NOMO-1 treated with DMSO at 0.1 percent for 48 hours (cell line): ENCODE measurements around the gene PRRG2.
"Not testable (repeated sequence)": the region's sequence is repeated elsewhere in the genome, so short reads cannot be mapped to it uniquely, and the experiment has no call there.

Source experiments
- DNase-seq: peaks from one replicate; lab custom pipeline; 2025; ENCODE audit not compliant: unreplicated experiment; lab: John Stamatoyannopoulos, UW

PRRG2 gene

DNA sequence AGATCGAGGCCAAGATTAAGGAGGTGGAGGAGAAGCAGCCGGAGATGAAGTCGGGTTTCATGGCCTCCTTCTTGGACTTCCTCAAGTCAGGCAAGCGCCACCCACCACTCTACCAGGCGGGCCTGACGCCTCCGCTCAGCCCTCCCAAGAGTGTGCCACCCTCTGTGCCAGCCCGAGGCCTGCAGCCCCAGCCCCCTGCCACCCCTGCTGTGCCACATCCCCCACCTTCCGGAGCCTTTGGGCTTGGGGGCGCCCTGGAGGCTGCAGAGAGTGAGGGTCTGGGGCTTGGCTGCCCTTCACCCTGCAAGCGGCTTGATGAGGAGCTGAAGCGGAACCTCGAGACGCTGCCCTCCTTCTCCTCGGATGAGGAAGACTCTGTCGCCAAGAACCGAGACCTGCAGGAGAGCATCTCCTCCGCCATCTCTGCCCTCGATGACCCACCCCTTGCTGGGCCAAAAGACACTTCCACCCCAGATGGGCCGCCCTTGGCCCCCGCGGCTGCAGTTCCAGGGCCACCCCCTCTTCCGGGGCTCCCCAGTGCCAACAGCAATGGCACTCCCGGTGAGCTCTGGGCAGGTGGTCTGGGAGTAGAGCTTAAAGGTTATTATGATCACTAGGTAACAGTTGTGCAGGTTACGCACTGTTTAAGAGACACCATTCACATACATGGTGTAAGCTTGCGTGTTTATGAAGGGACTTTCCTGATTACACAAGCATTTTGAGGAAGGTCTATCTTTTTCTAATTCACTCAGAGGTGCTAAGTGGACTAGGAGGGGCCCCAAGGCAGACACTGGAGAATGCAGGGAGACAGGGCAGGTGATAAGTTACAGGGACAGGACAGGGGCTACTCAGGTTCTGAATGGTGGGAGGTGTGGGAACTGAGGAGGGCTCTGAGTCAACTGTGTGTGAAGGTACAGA, 18.5 kb downstream of the PRRG2 start:
- DNase-seq: no peak

DNA sequence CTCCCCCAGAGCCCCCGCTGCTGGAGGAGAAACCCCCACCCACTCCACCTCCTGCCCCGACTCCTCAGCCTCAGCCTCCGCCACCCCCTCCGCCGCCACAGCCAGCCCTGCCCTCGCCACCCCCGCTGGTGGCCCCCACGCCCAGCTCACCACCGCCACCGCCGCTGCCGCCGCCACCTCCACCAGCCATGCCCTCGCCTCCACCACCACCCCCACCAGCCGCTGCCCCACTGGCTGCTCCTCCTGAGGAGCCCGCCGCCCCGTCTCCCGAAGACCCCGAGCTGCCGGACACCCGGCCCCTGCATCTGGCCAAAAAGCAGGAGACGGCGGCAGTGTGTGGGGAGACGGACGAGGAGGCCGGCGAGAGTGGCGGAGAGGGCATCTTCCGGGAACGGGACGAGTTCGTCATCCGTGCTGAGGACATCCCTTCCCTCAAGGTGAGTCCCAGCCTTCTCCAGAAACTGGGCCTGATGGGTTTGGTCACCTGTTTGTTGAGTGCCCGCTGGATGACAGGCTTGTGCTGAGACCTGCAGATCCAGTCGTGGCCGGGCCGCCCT, 20.4 kb downstream of the PRRG2 start:
- DNase-seq: no peak

DNA sequence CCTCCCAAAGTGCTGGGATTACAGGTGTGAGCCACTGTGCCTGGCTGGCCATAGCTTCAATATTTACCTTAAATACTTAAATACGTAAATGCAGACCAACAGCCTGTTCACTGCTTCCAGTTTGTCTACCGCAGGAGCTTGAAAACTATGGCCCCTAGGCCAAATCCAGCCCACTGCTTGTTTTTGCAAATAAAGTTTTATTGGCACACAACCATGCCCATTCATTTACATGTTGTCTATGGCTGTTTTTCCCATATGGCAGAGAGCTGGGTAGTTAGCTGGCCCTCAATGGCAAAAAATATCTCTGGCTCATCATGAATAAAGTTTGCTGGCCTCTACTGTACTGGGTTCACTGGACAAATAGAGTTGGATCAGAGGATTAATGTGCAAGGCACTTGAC, 21.7 kb downstream of the PRRG2 start:
- DNase-seq: no peak

DNA sequence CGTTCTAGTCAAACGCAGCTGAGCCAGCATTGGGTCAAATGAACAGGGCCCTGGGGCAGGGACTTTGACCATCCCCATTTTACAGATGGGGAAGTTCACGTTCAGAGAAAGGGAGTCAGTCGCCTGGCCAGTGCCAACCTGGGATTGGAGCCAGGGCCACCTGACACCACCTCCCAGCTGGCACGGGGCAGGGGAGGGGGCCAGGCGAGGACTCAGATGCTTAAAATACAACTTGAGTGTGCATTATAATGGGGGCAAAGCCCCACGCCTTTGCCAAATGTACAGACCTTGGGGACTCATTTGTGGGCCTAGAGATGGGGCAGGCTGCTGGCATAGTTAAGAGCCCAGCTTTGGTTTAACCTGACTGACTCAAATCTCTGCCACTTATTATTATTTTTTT, 24.5 kb downstream of the PRRG2 start:
- DNase-seq: no peak

DNA sequence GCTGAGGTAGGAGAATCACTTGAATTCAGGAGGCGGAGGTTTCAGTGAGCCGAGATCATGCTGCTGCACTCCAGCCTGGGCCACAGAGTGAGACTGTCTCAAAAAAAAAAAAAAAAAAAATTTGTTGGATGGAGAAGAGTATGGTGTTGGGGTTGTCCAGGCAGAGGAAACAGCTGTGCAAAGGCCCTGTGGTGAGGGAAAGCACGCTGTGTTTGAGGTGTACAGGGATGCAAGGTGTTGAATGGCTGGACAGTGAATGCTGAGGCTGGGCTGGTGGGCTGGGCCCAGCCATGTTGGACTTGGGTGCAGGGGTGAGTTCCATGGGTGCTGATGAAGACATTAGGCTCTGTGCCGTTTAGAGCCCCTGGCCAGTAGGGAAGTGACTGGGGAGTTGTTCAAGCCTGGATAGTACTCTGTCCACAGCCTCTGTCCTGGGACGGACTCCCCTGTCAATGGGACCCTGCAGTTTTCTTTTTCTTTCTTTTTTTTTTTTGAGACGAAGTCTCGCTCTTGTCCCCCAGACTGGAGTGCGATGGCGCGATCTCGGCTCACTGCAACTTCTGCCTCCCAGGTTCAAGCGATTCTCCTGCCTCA, 28.5 kb downstream of the PRRG2 start:
- DNase-seq: no peak

DNA sequence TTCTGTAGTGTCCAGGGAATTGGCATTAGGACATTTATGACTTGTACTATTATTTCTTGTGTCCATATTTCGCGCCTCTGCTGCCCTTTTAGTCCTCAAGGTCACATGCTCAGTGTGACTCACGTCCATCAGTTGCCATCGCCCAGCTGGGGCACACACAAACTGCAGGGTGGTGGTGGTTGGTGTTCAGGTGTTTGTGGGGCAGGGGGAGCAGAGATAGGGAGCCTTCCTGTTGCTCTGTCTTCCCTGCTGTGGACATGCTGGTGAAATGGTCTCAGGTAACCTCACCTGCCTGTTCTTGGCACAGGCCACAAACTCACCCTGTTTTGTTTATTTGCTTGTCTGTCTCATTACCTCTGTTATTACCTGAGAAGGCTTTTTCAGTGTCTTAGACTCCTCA, 32.3 kb downstream of the PRRG2 start:
- no peak for DNase-seq

DNA sequence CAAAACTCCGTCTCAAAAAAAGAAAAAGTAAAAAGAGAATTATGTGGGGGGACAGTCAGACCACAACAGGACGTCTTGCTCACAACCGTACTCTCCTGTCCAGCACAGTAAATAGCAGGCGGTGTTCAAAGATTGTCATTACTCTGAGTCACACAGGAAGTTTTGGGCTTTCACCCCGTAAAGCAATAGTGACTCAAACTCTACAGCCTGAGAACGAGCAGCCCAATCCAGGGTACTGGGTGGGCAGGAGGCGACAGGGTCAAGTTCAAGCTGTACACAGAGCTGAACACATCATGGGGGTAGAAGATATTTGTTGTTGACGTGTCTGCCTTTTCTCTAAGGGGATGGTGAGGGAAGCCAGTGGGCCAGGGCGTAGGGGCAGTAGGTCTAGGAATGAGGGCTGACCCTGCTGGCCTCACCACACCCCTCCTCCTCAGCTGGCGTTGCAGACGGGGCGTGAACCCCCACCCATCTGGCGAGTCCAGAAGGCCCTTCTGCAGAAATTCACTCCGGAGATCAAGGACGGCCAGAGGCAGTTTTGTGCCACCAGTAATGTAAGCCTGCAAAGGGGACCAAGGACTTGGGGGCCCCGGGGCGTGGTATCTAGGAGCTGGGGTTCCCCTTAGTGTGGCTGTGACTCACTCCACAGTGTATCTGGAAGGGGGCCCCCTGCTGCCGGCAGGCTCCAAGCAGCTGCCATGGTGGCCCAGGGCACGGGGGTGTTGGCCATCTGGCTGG, 33.1 kb downstream of the PRRG2 start:
- DNase-seq: no peak

DNA sequence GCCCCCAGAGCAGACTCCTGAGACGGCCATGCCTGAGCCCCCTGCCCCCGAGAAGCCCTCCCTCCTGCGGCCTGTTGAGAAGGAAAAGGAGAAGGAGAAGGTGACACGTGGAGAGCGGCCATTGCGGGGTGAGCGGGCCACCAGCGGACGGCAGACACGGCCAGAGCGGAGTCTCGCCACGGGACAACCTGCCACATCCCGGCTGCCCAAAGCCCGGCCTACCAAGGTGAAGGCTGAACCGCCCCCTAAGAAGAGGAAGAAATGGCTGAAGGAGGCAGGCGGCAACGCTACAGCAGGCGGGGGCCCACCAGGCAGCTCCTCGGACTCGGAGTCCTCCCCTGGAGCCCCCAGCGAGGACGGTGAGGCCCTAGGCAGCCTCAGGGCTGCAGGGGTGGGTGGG, 34.7 kb downstream of the PRRG2 start:
- no peak for DNase-seq

DNA sequence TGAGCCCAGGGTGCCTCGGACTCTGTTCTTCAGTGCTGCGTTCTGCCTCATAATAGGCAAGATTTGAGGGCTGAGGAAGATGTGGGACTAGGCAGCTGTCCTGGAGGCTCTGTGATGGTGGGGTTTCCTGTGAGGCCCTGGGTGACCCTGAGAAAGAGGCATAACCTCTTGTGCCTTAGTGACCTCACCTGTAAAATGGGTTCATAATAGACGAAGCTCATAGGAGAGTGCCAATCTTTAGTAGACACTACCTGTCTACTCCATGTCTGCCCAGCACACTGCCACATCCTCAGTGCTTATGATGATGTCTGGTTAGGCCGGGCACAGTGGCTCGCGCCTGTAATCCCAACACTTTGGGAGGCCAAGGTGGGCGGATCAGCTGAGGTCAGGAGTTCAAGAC, 35.4 kb downstream of the PRRG2 start:
- no peak for DNase-seq

DNA sequence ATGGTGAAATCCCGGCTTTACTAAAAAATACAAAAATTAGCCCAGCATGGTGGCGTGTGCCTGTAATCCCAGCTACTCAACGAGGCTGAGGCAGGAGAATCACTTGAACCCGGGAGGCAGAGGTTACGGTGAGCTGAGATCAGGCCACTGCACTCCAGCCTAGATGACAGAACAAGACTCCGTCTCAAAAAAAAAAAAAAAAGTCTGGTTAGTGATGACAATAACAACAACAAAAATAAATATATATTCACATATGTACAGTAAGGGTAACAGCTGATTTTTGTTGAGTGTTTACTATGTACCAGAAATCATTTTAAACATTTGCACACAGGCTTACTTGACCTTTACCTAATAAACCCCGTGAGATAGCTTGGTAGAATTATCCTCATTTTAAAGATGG, 35.8 kb downstream of the PRRG2 start:
- DNase-seq: no peak

DNA sequence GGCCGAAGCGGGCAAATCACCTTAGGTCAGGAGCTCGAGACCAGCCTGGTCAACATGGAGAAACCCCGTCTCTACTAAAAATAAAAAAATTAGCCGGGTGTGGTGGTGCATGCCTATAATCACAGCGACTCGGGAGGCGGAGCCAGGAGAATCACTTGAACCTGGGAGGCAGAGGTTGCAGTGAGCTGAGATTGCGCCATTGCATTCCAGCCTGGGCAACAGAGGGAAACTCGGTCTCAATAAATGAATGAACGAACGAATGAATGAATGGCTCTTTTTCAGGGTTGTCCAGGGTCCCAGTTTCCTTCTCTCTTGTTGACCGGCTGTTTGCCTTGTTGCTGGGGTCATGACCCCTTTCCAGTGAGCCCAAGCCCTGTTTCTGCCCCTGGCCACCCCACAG, 36.7 kb downstream of the PRRG2 start:
- DNase-seq: not testable (repeated sequence)

DNA sequence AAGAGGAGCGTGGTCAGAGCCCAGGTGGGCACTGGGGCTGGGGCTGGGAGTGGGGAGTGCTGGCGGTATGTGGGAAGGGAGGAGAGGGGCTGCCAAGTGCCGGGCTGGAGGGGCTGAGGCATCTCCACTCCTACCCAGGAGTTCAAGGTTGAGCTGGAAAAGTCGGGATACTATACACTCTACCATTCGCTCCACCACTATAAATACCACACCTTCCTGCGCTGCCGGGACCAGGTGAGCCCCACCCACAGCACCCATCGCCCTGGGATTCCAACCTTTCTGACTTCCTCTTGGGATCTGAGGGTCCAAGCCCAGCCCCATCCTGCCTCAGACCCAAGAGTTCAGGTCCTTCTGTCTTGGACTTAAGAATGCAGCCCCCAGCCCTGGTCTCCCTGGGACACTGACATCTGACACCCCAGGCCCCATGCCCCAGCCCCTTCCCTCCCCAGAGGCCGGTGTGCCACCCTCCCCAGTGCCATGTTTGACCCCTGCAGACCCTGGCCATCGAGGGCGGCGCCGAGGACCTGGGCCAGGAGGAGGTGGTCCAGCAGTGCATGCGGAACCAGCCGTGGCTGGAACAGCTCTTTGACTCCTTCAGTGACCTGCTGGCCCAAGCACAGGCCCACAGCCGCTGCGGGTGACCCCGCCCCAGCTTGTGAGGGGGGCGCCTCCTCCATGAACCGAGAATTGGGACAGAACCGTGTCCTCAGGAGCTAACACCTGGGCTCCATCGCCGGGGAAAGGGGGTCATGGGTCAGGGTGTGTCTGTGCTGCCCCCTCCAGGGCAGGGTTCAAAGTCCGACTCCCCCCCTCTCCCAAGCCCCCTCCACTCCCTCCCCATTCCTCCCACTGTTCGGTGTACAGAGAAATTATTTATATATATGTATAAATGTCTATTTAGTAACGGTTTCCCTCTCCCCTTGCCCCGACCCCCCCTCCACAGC, 44.1 kb downstream of the PRRG2 start:
- no peak for DNase-seq

DNA sequence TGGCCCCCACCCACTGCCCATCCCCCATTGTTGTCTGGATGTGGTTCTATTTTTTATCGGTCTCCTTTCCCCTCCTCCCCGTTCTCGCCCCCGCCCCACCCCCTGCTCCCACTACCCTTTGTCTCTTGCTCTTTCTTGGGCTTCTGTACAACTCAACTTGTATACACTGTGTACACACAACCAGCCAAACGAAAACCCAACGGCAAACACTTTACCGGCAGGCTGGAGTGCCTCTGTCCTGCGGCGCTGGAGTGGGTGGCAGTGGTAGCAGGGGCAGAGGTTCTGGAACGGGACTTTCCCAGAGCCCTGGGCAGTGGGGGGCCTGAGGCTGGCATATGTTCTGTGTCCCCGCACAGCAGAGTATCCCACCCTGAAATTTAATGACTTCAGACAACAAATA, 45.1 kb downstream of the PRRG2 start:
- no peak for DNase-seq

DNA sequence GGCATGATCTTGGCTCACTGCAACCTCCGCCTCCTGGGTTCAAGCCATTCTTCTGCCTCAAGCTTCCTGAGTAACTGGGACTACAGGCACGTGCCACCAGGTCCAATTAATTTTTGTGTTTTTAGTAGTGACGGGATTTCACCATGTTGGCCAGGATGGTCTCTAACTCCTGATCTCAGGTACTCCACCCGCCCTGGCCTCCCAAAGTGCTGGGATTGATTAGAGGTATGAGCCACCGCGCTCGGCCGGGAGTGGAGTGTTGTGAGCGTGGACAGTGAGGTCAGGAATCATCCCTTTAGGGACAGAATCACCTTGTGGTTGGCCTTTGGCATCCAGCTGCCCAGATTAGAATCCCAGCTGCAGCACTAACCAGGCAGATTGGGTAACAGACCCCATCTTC, 48.5 kb downstream of the PRRG2 start:
- DNase-seq: no peak

DNA sequence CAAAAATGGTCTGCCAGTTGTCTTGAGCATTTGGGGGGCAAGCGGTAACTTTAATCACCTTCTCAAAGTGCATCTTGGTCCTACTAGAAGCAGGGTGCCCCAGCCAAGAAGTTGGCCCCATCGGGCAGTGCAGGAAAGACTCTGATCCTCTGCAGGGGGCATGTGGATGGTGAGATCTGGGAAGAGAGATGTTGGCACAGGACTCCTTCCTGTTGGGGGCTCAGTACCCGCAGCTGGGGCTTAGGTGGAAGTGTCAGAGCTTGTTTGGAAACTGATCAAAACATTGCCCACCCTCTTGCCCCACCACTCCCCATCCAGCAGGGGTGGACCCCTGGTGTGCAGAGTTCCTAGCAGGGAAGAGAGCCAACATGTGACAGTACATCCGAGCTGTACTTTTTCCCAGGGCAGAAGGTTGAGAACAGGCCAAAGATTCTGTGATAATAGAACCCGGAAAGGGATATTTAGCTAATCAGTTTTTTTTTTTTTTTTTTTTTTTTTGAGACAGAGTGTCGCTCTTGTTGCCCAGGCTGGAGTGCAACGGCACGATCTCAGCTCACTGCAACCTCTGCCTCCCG, 50.0 kb downstream of the PRRG2 start:
- DNase-seq: no peak

DNA sequence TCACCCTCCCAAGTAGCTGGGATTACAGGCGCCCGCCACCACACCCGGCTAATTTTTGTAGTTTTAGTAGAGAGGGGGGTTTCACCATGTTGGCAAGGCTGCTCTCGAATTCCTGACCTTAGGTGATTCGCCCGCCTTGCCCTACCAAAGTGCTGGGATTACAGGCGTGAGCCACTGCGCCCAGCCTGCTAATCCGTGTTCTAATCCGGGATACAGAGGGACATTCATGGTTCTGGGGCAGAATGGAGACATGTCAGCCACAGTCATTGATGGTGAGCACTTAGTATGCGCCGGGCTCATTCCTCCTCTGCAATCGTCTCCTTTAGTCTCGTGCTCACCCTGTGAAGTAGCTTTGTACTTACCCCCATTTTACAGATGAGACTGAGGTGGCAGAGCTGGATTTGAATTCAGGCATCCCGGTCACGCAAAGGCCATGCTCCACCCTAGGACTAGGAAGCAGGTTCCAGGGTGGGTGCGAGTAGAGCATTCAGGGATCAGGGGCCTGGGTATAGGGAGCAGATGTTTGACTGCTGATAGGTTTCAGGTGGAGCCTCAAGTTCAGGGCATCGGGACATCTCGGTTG, 50.6 kb downstream of the PRRG2 start:
- no peak for DNase-seq

DNA sequence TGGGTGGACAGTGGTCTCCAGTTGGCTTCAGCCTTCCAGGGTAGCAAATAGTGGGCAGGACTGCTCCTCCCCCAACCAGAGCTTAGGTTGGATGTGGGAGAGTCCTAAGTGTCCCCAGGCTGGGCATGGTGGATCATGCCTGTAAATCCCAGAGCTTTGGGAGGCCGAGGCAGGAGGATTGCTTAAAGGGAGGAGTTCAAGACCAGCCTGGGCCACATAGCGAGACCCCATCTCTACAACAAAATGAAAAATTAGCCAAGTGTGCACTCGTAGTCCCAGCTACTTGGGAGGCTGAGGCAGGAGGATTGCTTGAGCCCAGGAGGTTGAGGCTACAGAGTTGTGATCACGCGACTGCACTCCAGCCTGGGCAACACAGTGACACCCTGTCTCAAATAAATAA, 51.5 kb downstream of the PRRG2 start:
- DNase-seq: no peak

DNA sequence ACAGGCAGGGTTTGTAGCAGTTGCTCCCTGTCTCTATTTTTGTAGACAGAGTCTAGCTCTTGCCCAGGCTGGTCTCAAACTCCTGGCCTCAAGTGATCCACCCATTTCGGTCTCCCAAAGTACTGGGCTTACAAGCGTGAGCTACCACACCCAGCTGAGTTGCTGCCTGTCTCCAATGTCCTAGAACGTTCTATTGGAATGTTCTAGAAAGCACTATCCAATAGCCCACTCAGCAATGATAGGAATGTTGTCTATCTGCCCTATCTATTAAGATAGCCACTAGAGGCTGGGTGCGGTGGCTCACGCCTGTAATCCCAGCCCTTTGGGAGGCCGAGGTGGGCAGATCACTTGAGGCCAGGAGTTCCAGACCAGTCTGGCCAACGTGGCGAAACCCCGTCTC, 52.2 kb downstream of the PRRG2 start:
- not testable (repeated sequence) for DNase-seq

DNA sequence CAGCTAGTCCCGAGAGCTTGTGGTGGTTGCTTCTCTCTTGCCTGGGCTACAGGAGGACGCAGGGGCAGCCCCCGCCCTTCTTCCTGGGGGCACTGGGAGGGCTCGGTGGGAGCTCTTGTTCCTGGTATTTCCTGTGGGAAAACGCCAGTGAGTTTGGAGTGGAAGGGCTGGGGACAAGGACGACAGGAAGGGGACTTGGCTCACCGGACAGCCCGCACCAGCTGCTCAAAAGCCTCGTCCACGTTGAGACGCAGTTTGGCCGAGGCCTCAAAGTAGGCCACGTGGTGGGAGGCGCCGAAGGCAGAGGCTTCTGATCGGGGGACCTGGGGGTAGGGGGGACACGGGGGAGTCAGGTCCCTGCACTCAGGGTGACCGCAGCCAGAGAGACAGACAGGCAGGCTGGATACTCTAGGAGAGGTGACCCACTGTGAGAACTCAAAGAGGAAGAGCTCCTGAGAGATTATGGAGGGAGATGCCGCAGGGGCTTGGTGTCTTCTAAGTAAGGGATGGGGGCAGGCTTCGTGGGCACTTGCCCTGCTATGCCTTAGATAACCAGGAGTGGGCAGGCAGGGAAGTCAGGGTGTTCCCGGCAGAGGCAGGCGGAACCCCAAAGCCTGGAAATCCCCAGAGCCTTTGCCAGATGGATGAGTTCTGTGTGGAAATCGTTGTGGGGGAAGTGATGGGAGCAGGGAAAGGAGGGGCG, 54.6 kb downstream of the PRRG2 start:
- DNase-seq: no peak
